ENCODE measurements around the gene ERCC5. TPM values are rescaled to one million over a fixed set of nuclear protein-coding genes. Genes with fewer than 3 reads are reported as not detected.

Gene ERCC5
- total and polyA plus RNA-seq, 2 of the 8 experiments (the other 6 are each of a cell fraction or from before 2014, with no cell fraction given): 3.8 to 24.4 TPM

- Histone ChIP-seq H4K20me1 (replicated peaks in 1 of 2; ENCODE audit: control insufficient read depth in 1 of 2, insufficient read depth in 2 of 2, low read length in 2 of 2) (no peaks in the 10 kb centered on the region), H3K9me3 (ENCODE audit: insufficient read depth in 2 of 2, low read depth in 1 of 2, low read length in 1 of 2) (no peaks in the 10 kb centered on the region), H3K27ac (ENCODE audit: low read depth, low read length) (no peak overlapping the region), H3K4me1 (replicated peaks in 1 of 4; ENCODE audit: control insufficient read depth in 3 of 4, insufficient read depth in 4 of 4, low read length in 3 of 4) (peaks cover 0 to 4% (median 0%) of the 10 kb centered on the region in 4 experiments; a peak in 1 of 7 replicates), H3K9ac (replicated peaks in 1 of 4; ENCODE audit: extremely low read depth in 1 of 4, low read depth in 3 of 4, low read length in 3 of 4) (no peak overlapping the region), H2BK120ac (replicated peaks; ENCODE audit: low read depth, low read length) (no peak overlapping the region), H3K4me3 (ENCODE audit: extremely low read depth in 1 of 4, insufficient read depth in 2 of 4, low read depth in 3 of 4, low read length in 4 of 4) (no peak overlapping the region), H4K5ac (ENCODE audit: insufficient read length, low read depth, low read length) (no peak overlapping the region), H2BK12ac (ENCODE audit: low read depth, low read length) (no peak overlapping the region), H3K23me2 (ENCODE audit: low read depth, low read length) (no peaks in the 10 kb centered on the region; the same call in 1 of the 2 replicates), H4K8ac (ENCODE audit: extremely low read depth, insufficient read depth, low read length) (no peak overlapping the region), H3K4ac (replicated peaks; ENCODE audit: insufficient read length, low read depth, low read length) (no peak overlapping the region), H3K79me2 (ENCODE audit: control insufficient read depth in 1 of 2, insufficient read depth in 2 of 2, low read length in 2 of 2) (no peaks in the 10 kb centered on the region), H2AK5ac (ENCODE audit: low read depth, low read length) (no peak overlapping the region), H3K18ac (ENCODE audit: extremely low read depth, low read length) (no peak overlapping the region), H3K36me3 (ENCODE audit: control insufficient read depth in 2 of 4, insufficient read depth in 4 of 4, low read length in 3 of 4) (no peaks in the 10 kb centered on the region), H3K14ac (ENCODE audit: insufficient read length) (no peak overlapping the region), H4K91ac (replicated peaks; ENCODE audit: insufficient read length, low read length) (no peak overlapping the region), H3K79me1 (ENCODE audit: low read depth, low read length) (no peaks in the 10 kb centered on the region), H2BK15ac (ENCODE audit: low read length) (no peak overlapping the region), H3K56ac (replicated peaks; ENCODE audit: insufficient read length, low read depth, low read length) (no peak overlapping the region), H3K4me2 (ENCODE audit: insufficient read depth in 1 of 2, low read depth in 2 of 2, low read length in 2 of 2) (no peak overlapping the region), H2AFZ (ENCODE audit: low read length) (no peak overlapping the region), H3K23ac (ENCODE audit: insufficient read length) (no peak overlapping the region), H2BK20ac (ENCODE audit: low read length) (no peak overlapping the region), H3K27me3 (replicated peaks in 1 of 4; ENCODE audit: control insufficient read depth in 3 of 4, extremely low read depth in 1 of 4, insufficient read depth in 3 of 4, low read length in 3 of 4) (no peaks in the 10 kb centered on the region), H2BK5ac (ENCODE audit: low read depth, low read length) (no peak overlapping the region)
- WGBS, 2 experiments (ENCODE audit: extremely low coverage in 1 of 2, insufficient coverage in 1 of 2, insufficient read length in 1 of 2, insufficient replicate concordance in 2 of 2, low coverage in 1 of 2, low lambda C conversion rate in 2 of 2, missing lambda C conversion rate in 1 of 2): 91% methylated on average over 4 of the region's 4 CpGs; no CpG with 5 or more reads in 1 of the 2 experiments
- no peak for TF ChIP-seq KDM1A (IDR thresholded peaks at IDR 0.05; ENCODE audit: borderline replicate concordance, low read length)
- no peak for TF ChIP-seq USF2 (IDR thresholded peaks at IDR 0.05; ENCODE audit: low read length)
- CTCF ChIA-PET (ENCODE audit: partially characterized antibody): interaction anchor here (0.5 to 4.0 kb wide), 5 partner anchors 29 to 1549 kb away, joined by 3 to 23 read pairs (median 3); no protein-coding TSS in a partner anchor
- POLR2A ChIA-PET (ENCODE audit: partially characterized antibody): no interaction called here
- DNase-seq (ENCODE audit: low read depth in 1 of 2, low spot score in 2 of 2) (no peak), FAIRE-seq (no peak)
Measured at GRCh38 chr13:102900193-102900608, 54.4 kb downstream of the ERCC5 start.
